K562 (cell line): Measurements from ENCODE around the gene DNAJC8. TPM values are rescaled to one million over a fixed set of nuclear protein-coding genes. Genes with fewer than 3 reads are reported as not detected.

Experiments used
- ARNT ChIP-seq, 2 experiments: fragments of 450-650 bp; IDR thresholded peaks; 2 replicates each; pipeline ENCODE4 v1.6.1; 2016; ENCODE audit warnings: mild to moderate bottlenecking in 1 of 2
- CEBPB ChIP-seq: fragments of 450-650 bp; IDR thresholded peaks from 2 replicates; pipeline ENCODE4 v1.6.1; 2016; ENCODE audit warnings: missing genetic modification characterization, missing compliant biosample characterization
- MEF2D ChIP-seq: conservative IDR thresholded peaks from 2 replicates; pipeline ENCODE4 v1.6.1; 2016; ENCODE audit warnings: low read depth, missing genetic modification characterization, missing compliant biosample characterization
- NCOA1 ChIP-seq: fragments of 450-650 bp; IDR thresholded peaks from 2 replicates; pipeline ENCODE4 v1.6.1; 2016; ENCODE audit warnings: low read depth
- POLR2A ChIP-seq: fragments of 450-650 bp; conservative IDR thresholded peaks from 2 replicates; pipeline ENCODE4 v1.6.1; 2016
- RBM34 ChIP-seq: fragments of 200-400 bp; formaldehyde crosslinking; IDR thresholded peaks from 2 replicates; pipeline ENCODE4 v1.6.1; 2018; ENCODE audit warnings: low read length, borderline replicate concordance; ENCODE audit not compliant: insufficient read depth
- SIN3B ChIP-seq: fragments of 450-650 bp; IDR thresholded peaks from 2 replicates; pipeline ENCODE4 v1.6.1; 2017; ENCODE audit warnings: low read depth, mild to moderate bottlenecking, moderate library complexity
- STAG1 ChIP-seq: sonication (generic); formaldehyde crosslinking; IDR thresholded peaks from 2 replicates; pipeline ENCODE4 v1.5.0; 2020; ENCODE audit warnings: missing genetic modification reagents, borderline replicate concordance
- THAP12 ChIP-seq: fragments of 250-450 bp; sonication (Bioruptor Pico); IDR thresholded peaks from 2 replicates; pipeline ENCODE4 v1.9.0; 2021; ENCODE audit warnings: mild to moderate bottlenecking, inconsistent platforms
- ZBTB17 ChIP-seq: fragments of 450-650 bp; formaldehyde crosslinking; IDR thresholded peaks from 2 replicates; pipeline ENCODE4 v1.4.0; 2020; ENCODE audit warnings: mild to moderate bottlenecking
- ZC3H11A ChIP-seq: IDR thresholded peaks from 2 replicates; pipeline ENCODE4 v1.6.1; 2012; ENCODE audit warnings: low read depth, low read length, improper control_type of control experiment
- ZNF143 ChIP-seq: sonication (generic); formaldehyde crosslinking; IDR thresholded peaks from 2 replicates; pipeline ENCODE4 v1.9.0; 2022; ENCODE audit warnings: mild to moderate bottlenecking, missing genetic modification reagents
- ZNF408 ChIP-seq: fragments of 250-450 bp; sonication (Bioruptor Pico); IDR thresholded peaks from 2 replicates; pipeline ENCODE4 v1.4.0; 2020; ENCODE audit warnings: low read depth, mild to moderate bottlenecking, moderate library complexity
- ZNF766 ChIP-seq: fragments of 200-800 bp; sonication (Bioruptor generic); conservative IDR thresholded peaks from 2 replicates; pipeline ENCODE4 v1.6.1; 2016; ENCODE audit warnings: missing genetic modification characterization, missing compliant biosample characterization
- ZNF778 ChIP-seq: fragments of 450-650 bp; formaldehyde crosslinking; IDR thresholded peaks from 2 replicates; pipeline ENCODE4 v1.4.0; 2020; ENCODE audit warnings: mild to moderate bottlenecking, moderate library complexity
- polyA plus RNA-seq, 8 experiments: library from polyadenylated mRNA; depleted of rRNA in 4 of 8; stranded (reverse) in 5 of 8; unstranded in 3 of 8; fragments of >200 nt; fragmentation: Nextera tagmentation in 2 of 8; fragmentation: Illumina TruSeq in 1 of 8; extraction: Ambion mirVana in 2 of 8; extraction: Trizol in 1 of 8; gene quantifications; 2 replicates each; pipeline versions ENCODE4 v1.2.1 to v1.2.3, GENCODE V29; 2011 to 2014; ENCODE audit warnings: inconsistent platforms in 1 of 8, missing spikeins in 1 of 8
- total RNA-seq, 7 experiments: library from RNA; depleted of rRNA in 6 of 7; stranded (reverse); fragments of >200 nt in 6 of 7; fragmentation: Illumina TruSeq in 2 of 7; extraction: Trizol in 2 of 7; gene quantifications; 2 replicates each; pipeline versions ENCODE4 v1.2.1 to v1.2.3, GENCODE V29; 2011 to 2021; ENCODE audit warnings: low replicate concordance in 1 of 7
- TF ChIP-seq, protein P1 (sequence below): fragments of 450-650 bp; IDR thresholded peaks from 2 replicates; pipeline ENCODE4 v1.6.1; 2018; ENCODE audit warnings: mild to moderate bottlenecking, low read depth; ENCODE audit not compliant: partially characterized antibody

The DNAJC8 gene
- total and polyA plus RNA-seq, 9 of the 15 experiments (the other 6 are each of a cell fraction or from before 2014, with no cell fraction given): 143 to 508 (median 209) TPM

- TF ChIP-seq ZNF766 (CRISPR knock-in tag) (peak; percentile 86; the same call in 1 of the 2 replicates), POLR2A (peak; percentile 99), THAP12 (CRISPR knock-in tag) (peak; percentile 80), ZC3H11A (no peak), ZBTB17 (CRISPR knock-in tag) (peak; percentile 25), ZNF408 (CRISPR knock-in tag) (no peak), RBM34 (0 out of 2 replicates have a peak, but pooled peaks have one; percentile 77), NCOA1 (0 out of 2 replicates have a peak, but pooled peaks have one; percentile 25), CEBPB (tag) (peak; percentile 96), ZNF143 (CRISPR knock-in tag) (peak; percentile 94), MEF2D (tag) (no peak), ARNT (IDR thresholded peaks at IDR 0.05) (no peak), SIN3B (no peak), STAG1 (CRISPR knock-in tag) (0 out of 2 replicates have a peak, but pooled peaks have one; percentile 20), ZNF778 (no peak)
- TF ChIP-seq, protein P1, sequence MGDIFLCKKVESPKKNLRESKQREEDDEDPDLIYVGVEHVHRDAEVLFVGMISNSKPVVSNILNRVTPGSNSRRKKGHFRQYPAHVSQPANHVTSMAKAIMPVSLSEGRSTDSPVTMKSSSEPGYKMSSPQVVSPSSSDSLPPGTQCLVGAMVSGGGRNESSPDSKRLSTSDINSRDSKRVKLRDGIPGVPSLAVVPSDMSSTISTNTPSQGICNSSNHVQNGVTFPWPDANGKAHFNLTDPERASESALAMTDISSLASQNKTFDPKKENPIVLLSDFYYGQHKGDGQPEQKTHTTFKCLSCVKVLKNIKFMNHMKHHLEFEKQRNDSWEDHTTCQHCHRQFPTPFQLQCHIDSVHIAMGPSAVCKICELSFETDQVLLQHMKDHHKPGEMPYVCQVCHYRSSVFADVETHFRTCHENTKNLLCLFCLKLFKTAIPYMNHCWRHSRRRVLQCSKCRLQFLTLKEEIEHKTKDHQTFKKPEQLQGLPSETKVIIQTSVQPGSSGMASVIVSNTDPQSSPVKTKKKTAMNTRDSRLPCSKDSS: no peak
Observed at GRCh38 chr1:28259252-28259933, 26.6 kb upstream of the DNAJC8 start, which contains the start of gene SESN2 (continued).
